RWPE1 (cell line): ENCODE results near the gene WDR48.

Experiments
- CTCF ChIA-PET: fragments of 350-600 bp; sonication (Branson Sonifier 250); formaldehyde crosslinking; extraction: SDS; loops from one replicate; lab custom pipeline; 2021; lab: Yijun Ruan, JAX
- POLR2A ChIA-PET: fragments of 400-600 bp; formaldehyde crosslinking; extraction: SDS; loops from one replicate; lab custom pipeline; 2020; ENCODE audit warnings: antibody characterized with exemption; ENCODE audit not compliant: low non-redundant PET; lab: Yijun Ruan, JAX
- DNase-seq: peaks from one replicate; pipeline ENCODE4 v3.0.0; 2012; ENCODE audit warnings: low spot score
- H3K27ac ChIP-seq: fragments of 450-650 bp; 2 replicates; pipeline ENCODE4 v1.5.1; 2017
- CTCF ChIP-seq: fragments of 450-650 bp; conservative IDR thresholded peaks from 2 replicates; pipeline ENCODE4 v1.5.1; 2017; ENCODE audit warnings: low read depth, mild to moderate bottlenecking

Gene WDR48

GRCh38 chr3:39107388-39108199, 55.8 kb downstream of the WDR48 start, which contains the start of the genes GORASP1 and TTC21A:
GORASP1 (minus strand) TSS chr3:39107627; CDS start chr3:39107541, 86 bp downstream.
TTC21A (plus strand) TSS chr3:39107680; CDS start chr3:39107838, 158 bp downstream.
- no peak for TF ChIP-seq CTCF
- ChIA-PET POLR2A (no interaction called here), CTCF (interaction anchor here (0.6 to 0.7 kb wide), 3 partner anchors 42 to 180 kb away, joined by 3 to 5 read pairs (median 3); no protein-coding TSS in a partner anchor)
- H3K27ac ChIP-seq = peak within 1 kb of the TSS; percentile 83
- DNase-seq = peak; percentile 77

GRCh38 chr3:39108200-39108710, 56.4 kb downstream of the WDR48 start:
- DNase-seq = no peak
- POLR2A ChIA-PET = no interaction called here
- no peak for TF ChIP-seq CTCF
- CTCF ChIA-PET = interaction anchor here (0.6 to 0.7 kb wide), 2 partner anchors 41 to 180 kb away, joined by 3 read pairs; no protein-coding TSS in a partner anchor
- H3K27ac ChIP-seq = peak overlapping the region; percentile 83

DNA sequence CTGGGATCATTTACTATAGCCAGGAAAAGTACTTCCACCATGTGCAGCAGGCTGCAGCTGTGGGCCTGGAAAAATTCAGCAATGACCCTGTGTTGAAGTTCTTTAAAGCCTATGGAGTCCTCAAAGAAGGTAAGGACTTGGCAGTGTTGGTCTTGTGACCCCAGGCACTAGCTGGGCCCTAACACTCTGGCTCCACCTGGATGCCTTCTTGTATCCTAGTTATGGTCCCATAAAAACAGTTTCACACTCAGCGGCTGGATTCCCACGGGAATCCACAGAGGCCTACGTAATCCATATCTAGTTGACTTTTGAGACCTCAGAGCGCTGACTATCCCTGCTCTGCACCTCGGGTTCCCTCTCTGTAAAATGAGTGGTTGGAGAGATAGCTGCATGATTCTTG, 57.3 kb downstream of the WDR48 start:
- ChIA-PET POLR2A (no interaction called here), CTCF (no interaction called here)
- TF ChIP-seq CTCF = no peak
- DNase-seq = no peak
- H3K27ac ChIP-seq = no peak overlapping the region

DNA sequence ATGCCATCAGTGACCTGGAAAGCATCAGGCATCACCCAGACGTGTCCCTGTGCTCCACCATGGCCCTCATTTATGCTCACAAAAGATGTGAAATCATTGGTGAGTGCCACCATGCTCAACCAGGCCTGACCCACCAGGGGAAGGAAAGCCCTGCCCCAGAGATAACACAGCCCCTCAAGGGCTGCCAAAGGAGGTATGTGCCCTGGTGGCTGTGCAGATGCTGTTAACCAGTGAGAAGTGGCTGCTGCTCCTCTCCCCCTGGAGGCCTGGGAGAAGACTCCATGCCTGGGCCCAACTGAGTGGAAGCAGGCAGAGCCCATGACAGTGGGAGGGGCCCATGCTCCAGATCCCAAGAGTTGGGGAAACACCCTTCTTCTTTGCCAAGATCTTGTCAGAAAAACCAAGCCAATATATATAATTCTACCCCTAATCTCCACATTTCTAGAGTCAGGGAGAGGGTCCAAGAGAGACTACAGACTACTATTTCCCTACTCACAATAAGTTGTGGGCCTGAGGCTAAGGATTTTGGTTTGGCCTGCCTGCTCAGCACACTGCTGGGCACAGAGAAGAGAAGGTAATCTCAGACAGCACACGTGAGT, 58.3 kb downstream of the WDR48 start:
- no peak for DNase-seq
- POLR2A ChIA-PET = no interaction called here
- no peak for TF ChIP-seq CTCF
- H3K27ac ChIP-seq = no peak overlapping the region
- CTCF ChIA-PET = no interaction called here

DNA sequence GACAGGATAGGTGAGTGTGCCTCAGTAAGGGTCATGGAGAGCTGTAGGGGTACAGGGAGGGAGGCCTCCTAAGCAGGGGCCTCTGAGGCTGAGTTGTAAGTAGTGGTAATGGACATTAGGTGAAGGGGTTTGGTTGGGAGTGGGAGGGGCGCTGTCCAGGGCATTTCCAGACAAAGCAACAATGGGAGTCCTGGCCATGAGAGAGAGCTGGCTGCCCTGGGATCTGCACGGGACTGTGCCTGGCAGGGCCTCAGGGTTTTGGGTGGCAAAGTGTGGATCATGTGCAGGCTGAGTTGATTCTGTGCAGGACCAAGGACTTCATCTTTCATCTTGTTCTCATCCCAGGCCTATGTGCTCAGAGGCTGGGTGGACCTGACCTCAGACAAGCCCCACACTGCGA, 60.3 kb downstream of the WDR48 start:
- H3K27ac ChIP-seq = no peak overlapping the region
- DNase-seq = no peak
- ChIA-PET POLR2A (no interaction called here), CTCF (no interaction called here)
- no peak for TF ChIP-seq CTCF

- no peak for DNase-seq
- TF ChIP-seq CTCF = no peak
- no peak overlapping the region for H3K27ac ChIP-seq
- CTCF ChIA-PET = no interaction called here
- POLR2A ChIA-PET = no interaction called here
Observed at GRCh38 chr3:39112535-39112934, 60.7 kb downstream of the WDR48 start.
